AML-193 (cell line): Measurements from ENCODE around the gene CDH11.

Experiments
- DNase-seq, 2 experiments: peaks; one replicate each; lab custom pipeline; 2025; lab: John Stamatoyannopoulos, UW

The CDH11 gene

DNA sequence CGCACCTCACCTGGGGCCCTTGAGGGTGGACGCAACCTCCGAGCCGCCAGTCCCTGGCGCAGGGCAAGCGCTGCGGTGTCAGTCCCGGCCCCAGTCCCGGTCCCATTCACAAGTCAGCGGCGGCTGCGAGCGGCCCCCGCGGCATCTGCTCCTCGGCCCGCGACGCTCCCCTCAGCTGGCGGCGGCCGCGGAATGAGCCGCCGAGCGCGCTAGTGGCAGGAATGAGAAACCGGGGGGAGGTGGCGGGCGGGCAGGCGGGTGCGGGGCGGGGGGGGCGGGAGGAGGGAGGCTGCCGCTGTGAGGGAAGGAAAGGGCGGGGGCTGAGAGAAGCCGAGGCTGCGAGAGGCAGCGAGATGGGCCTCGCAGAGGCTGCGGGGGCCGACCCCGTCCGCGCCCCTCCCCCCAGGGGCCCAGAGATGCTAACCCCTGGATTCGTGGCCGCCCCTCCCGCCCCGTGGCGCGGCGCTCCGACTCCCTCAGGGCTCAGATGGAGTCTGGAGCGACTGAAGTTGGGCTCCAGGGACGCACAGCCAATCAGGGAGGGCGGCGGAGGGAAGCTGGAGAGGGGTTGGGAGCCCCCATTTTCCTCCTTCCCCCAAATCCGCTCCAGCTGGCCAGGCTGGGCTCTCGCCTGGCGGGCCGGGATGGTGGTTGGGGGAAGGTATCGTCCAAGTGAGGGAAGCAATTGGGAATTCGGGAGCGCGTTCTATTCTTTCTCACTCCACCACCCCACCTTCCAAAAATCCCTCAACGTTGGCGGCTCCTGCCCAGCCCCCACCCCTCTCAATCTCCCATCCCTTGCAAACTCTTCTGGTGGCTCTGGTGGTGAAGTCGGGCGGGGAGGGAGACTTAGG is at the start of gene CDH11:
TSS of gene CDH11 (minus strand) at position 194 of the 854 bp plus-strand sequence. CDS start 117,194 bp downstream, outside the sequence.
- no peak for DNase-seq

DNA sequence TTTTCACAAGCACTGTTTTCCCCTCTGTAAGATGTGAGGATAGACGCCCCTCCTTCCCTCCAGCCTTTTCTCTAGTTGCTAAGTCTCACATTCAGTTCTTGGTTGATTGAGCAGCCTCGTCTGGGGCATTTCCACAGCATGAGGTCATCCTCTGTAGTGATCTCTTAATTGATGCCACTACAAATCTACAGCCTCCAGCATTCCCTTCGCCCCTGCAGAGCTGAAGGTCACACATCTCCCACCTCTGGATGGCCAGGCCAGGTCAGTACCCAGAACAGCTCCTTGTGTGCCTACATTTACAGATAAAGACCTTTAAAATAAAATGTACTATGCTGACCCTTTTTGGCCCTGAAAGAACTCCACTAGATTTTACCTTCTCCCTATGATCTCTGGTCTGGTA is 32.5 kb upstream of the CDH11 start:
- DNase-seq = no peak

GRCh38 chr16:65153365-65154105 is 31.7 kb upstream of the CDH11 start:
- DNase-seq = no peak

GRCh38 chr16:65148804-65149203 is 26.9 kb upstream of the CDH11 start:
- no peak for DNase-seq

DNA sequence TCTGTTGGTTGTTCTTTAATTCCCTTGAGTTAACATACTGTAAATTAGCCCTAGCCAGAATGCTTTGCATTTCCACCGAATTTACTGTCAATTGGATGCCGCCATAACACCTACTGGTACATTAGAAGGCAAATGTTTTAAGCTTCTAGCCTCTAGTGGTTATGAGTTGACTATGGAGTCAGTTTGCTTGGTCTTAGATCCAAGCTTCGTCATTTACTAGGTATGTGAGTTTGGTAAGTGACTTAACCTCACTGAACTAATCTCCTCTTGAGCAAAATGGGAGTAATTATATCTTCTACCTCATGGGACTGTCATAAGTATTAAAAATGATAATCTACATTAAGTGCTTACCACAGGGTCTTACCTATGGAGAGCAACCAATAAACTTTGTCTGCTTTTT is 20.4 kb upstream of the CDH11 start:
- no peak for DNase-seq

DNA sequence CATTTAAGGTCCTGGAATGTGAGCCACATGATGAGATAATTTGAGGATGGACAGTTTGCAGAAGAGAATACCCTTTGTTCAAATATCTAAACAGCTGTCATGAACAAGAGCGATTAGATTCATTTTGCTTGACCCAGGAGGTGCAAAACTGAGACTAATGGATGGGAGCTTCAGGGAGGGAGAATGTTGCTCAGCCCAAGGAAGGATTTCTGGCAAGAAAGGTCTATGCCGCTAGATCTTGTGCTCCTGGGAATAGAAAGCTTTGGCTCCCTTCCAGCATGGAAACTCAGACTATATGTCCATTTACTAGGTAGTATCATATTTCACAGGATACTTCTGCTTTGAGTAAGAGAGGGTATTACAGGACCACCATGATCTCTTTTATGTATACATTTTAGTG is 14.8 kb upstream of the CDH11 start:
- no peak for DNase-seq

DNA sequence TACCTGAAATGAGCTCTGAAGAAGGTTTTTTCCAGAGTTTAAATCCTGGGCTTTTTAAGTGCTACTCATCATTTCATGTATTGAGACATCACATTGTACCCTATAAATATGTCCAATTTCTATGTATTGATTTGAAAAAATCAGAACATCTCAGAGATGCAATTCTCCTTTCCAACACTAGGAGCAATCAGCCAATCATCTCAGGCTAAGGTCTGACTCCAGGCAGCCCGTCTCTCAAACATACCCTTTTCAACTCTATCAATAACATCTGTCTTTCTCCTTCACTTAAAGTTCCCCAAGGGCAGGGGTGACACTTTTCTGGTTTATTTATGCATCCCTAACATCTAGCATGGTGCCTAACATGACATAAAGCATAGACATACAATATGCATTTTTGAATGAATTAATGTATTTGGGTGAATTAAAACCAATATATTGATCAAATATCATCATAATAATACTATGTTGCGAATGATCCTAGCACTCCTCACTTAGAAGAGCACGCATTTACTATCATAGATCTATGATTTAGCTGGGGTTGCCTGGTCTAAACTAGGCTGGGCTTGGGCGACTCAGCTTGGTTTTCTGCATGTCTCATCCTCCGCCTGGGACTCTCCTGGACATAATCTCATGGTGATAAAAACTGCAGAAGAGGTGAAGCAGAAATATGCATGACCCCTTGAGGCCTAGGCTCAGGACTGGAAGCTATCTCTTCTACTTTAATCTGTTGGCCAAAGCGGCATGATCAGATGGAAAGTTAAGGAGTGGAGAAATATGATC is 5.2 kb upstream of the CDH11 start:
- DNase-seq = no peak

GRCh38 chr16:65125871-65126270 is 4.0 kb upstream of the CDH11 start:
- DNase-seq = no peak

DNA sequence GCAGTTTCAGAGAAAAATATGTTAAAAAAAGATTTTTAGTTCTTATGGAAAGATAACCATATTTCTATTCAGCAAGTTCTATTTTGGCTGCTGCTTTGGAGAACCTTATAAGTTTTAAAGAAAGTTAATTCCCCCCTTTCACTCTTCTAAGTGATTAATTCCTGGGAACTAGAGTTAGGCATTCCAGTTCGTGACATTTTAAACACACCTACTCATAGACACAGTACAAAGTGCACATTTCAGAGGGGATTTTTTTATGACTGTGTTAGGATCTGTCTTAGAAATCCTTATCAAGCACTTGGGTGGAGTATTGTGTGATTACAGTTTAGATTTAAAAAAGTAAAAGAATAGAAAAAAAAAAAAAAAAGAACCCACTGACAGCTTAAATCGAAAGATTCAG is 3.5 kb upstream of the CDH11 start:
- DNase-seq = no peak

GRCh38 chr16:65124596-65124995 is 2.7 kb upstream of the CDH11 start:
- DNase-seq = no peak

DNA sequence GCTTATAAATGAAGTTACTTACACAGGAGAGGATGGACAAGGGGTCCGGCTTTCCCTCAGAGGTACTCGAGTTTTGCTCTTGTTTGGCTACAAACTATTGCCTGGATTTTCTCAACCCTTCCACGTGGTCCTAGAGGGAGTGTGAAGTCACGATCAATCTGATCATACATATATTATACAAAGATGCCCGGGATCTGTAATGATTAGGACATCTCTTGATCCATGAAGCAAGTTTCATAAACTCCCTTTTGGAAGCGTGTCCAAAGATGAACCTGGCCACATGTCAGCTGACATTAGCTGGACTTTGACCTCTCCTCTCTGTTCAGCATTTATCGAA is 2.3 kb upstream of the CDH11 start:
- no peak for DNase-seq

DNA sequence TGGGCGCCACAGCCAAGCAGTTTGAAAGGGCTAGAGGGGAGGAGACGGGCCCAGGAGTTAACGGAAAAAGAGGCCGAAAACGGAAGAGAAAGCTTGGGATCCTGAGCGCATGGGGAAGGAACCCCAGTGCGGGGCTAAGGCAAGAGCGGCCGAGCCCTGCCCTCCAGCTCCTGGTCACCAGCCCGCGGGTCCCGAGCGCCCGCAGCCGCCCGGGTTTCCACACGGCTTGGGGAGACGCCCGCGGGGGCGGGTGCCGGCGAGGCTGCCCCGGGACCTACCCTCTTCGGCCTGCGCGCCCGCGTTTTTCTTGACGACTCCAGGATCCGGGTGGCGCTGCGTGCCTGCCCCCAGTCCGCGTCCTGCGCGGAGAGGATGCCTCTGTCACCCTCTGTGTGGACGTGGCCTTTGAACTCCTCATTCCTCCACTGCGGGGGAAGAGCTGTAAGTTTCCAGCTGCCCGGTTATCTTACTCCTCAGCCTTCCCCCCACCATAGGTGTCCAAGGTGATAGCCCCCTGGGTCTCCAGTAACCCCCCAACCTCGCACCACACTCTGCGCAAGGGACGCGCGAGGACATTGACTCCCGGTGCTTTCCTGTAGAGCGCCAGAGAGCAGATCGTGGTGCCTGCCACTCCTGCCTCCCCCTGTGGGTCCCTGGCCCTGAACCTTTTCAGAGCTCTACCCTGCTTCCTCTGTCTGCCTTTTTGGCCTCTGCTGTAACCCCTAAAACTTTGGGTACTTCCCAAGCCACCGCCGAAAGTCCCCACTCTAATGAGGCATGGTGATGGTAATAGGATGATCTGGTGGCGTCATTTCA is 1.7 kb upstream of the CDH11 start:
- DNase-seq = no peak

DNA sequence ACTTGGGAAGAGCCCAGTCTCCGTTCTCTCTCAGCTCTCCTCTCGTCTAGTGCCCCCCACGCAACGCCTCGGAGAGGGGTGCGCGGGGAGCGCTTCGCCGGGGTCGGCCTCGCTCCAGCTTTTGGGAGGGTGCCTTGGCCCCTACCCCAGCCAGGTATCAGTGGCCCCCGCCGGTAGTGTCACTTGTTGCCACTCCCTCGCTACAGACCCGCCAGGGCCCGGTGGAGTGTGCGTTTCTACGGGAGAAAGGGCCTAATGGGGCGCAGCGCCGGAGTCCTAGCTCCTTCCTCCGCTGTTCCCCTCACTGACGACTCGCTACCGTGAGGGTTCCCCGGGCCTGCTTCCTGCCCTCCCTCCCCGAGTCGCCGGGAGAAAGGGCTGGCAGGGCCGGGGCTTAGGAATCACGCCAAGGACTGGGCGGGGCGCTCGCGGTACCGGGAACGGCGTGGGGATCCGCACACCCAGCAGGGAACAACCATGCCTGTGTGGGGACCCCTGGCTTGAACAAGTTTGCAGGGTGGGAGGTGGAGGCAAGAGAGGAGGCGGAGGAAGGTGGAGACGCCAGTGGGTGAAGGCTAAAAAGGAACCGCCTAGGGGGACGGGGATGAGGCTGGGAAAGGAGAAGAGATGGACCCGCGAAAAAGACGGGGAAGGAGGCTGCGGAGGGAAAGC is 997 bp upstream of the CDH11 start:
- DNase-seq = no peak

DNA sequence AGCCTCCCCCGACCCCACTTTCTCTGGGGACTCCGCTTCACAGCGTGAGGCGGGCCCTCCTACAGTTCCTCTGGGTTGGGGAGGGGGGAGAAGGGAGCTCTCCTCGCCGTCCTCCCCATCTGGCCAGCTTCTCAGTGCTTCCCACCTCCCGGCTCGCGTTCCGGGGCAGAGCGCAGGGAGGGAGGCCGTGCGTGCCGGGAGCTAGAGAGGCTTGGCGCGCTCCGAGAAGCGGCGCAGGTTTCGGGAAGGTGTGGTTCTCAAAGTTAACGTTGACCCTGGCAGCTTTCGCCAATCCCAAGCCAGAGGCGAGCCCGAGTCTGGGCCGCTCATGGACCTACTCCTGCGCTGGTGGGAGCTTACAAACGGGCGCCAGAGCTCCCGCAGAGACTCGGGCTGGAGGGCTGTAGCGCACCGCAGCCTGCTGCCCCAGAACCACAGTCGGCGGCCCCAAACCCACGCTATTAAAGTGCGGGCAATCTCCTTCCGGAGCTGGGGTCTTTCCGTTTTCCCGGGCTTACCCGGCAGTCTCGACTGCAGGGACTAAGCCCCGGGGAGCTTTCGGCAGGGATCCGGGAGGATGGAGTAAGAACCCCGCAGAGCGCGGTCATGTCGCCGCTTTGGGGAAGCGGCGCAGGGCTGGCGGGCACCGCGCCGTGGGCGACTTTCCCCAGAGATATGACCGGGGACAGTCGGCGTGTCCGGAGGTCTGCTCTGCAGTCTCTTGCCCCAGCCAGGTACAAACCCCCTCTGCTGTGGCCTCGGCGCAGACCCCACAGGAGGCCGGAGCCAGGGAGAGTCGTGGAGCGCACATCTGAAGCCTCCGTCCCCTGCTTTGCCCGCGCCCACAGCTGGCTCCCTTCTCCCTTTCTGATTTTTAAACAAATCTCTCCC is 787 bp downstream of the CDH11 start:
- no peak for DNase-seq

DNA sequence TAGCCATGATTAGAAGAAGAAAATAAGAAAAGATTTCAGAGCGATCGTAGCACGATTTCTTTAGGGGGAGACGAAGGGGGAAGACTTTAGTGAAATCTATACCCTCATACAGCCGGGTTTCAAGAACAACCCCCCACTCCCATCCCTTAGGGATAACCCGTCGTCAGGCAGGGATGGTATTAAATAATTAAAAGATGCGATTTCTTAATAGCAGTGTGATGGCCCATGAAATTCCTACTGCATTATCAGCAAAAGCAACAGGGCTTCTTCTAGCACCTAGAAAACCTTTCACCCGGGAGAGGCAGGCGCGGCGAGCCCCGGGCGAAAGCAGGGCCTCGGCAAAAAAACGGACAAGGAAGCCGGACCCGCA is 1.4 kb downstream of the CDH11 start:
- no peak for DNase-seq

- DNase-seq = no peak
Measured at GRCh38 chr16:65119901-65120401, 1.9 kb downstream of the CDH11 start.

DNA sequence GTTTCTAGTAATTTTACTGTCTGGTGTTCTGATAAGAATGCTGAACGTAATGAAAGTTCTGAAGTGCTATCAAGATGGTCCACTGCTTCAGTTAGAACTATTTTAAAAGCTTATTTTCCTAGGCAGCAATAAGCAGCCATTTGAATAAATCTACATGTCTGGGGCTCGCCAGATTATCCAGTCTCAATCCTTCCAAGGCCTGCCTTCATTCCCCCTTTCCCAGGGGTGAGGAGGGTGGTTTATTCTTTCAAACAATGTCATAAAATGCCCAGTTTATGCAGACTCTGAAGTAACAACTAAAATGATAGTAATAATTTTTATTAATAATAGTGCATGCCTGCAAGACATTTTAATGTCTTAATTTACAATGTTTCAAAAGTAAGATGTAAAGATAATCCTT is 2.4 kb downstream of the CDH11 start:
- no peak for DNase-seq

- DNase-seq = no peak
Measured at GRCh38 chr16:65118871-65119270, 3.0 kb downstream of the CDH11 start.

DNA sequence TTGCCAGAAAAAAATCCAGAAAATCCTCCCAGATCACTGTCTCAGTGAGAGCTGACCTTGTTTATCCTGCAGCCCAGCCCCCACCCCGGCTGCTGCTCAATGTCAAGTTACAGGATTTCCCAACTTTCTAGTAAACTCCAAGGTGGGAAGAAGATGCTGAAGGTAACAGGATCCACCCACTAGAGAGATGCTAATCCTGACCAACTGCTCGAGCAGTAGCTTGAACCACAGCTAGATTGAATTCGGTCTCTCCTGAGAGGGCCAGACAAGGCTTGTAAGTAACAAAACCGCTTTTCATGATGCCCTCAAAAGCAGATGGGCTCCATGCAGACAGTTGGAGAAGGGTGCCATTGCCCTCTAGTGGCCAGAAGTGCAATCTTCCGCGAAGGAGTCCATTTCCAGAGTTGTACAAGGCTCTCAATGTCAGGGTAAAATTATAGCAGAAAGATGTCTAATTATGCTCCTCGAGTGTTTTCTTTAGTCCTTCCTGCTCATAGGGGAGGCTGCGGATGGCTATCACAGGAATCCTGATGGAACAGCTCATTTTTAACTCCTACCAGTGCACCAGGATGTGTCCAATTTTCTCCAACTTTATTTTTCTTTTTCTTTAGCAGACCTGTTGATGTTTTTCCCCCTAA is 3.9 kb downstream of the CDH11 start:
- DNase-seq = peak; percentile 17 to 30
